DOHH2 (cell line): ENCODE data around the gene SELPLG.

Source experiments
- H3F3A ChIP-seq: fragments of 200-600 bp; sonication (generic), shearing (Covaris generic); 2 replicates; pipeline ENCODE4 v1.6.0; 2016; ENCODE audit warnings: antibody characterized with exemption, mild to moderate bottlenecking; ENCODE audit not compliant: control insufficient read depth, insufficient read depth
- H3K27ac ChIP-seq: fragments of 200-600 bp; sonication (generic); 2 replicates; pipeline ENCODE4 v1.5.1; 2014; ENCODE audit warnings: low read depth, mild to moderate bottlenecking, low read length, moderate library complexity
- H3K27me3 ChIP-seq: fragments of 200-600 bp; sonication (generic); 2 replicates; pipeline ENCODE4 v1.6.1; 2014; ENCODE audit warnings: mild to moderate bottlenecking, low read length, mixed read lengths; ENCODE audit not compliant: control insufficient read depth
- H3K36me3 ChIP-seq: fragments of 200-600 bp; sonication (generic); 2 replicates; pipeline ENCODE4 v1.6.1; 2014; ENCODE audit warnings: mild to moderate bottlenecking, low read length, moderate library complexity, mixed read lengths; ENCODE audit not compliant: control insufficient read depth
- H3K4me1 ChIP-seq: fragments of 200-600 bp; sonication (generic); 2 replicates; pipeline ENCODE4 v1.6.1; 2014; ENCODE audit warnings: mild to moderate bottlenecking, low read length, mixed read lengths; ENCODE audit not compliant: control insufficient read depth
- H3K4me2 ChIP-seq: fragments of 200-600 bp; sonication (generic); 2 replicates; pipeline ENCODE4 v1.6.0; 2014; ENCODE audit warnings: mild to moderate bottlenecking, low read length, moderate library complexity
- H3K4me3 ChIP-seq: fragments of 200-600 bp; sonication (generic); 2 replicates; pipeline ENCODE4 v1.5.1; 2014; ENCODE audit warnings: mild to moderate bottlenecking, low read length, mixed read lengths
- H3K79me2 ChIP-seq: fragments of 200-600 bp; sonication (generic); 2 replicates; pipeline ENCODE4 v1.6.1; 2014; ENCODE audit warnings: mild to moderate bottlenecking, low read length, mixed read lengths; ENCODE audit not compliant: control insufficient read depth
- H3K9me2 ChIP-seq: fragments of 200-600 bp; sonication (generic); replicated peaks from 2 replicates; pipeline ENCODE4 v1.6.1; 2014; ENCODE audit warnings: mild to moderate bottlenecking, low read length, mixed read lengths; ENCODE audit not compliant: control insufficient read depth
- H3K9me3 ChIP-seq: fragments of 200-600 bp; sonication (generic); 2 replicates; pipeline ENCODE4 v1.6.1; 2014; ENCODE audit warnings: antibody characterized with exemption, low read length, mixed read lengths; ENCODE audit not compliant: control insufficient read depth, insufficient read depth
- H4K20me1 ChIP-seq: fragments of 200-600 bp; sonication (generic); 2 replicates; pipeline ENCODE4 v1.6.0; 2014; ENCODE audit warnings: low read depth, mild to moderate bottlenecking, antibody characterized with exemption, low read length, moderate library complexity; ENCODE audit not compliant: control insufficient read depth, insufficient read depth
- CTCF ChIP-seq: fragments of 200-600 bp; sonication (generic); IDR thresholded peaks from one replicate; pipeline ENCODE4 v1.5.1; 2014; ENCODE audit warnings: antibody characterized with exemption, mild to moderate bottlenecking, low read depth, low read length; ENCODE audit not compliant: poor library complexity, severe bottlenecking
- EZH2phosphoT487 ChIP-seq: fragments of 200-600 bp; sonication (generic); IDR thresholded peaks from 2 replicates; pipeline ENCODE4 v1.6.1; 2017; ENCODE audit warnings: borderline replicate concordance, mild to moderate bottlenecking, antibody characterized with exemption, low read length, moderate library complexity, mixed read lengths

Gene SELPLG

DNA sequence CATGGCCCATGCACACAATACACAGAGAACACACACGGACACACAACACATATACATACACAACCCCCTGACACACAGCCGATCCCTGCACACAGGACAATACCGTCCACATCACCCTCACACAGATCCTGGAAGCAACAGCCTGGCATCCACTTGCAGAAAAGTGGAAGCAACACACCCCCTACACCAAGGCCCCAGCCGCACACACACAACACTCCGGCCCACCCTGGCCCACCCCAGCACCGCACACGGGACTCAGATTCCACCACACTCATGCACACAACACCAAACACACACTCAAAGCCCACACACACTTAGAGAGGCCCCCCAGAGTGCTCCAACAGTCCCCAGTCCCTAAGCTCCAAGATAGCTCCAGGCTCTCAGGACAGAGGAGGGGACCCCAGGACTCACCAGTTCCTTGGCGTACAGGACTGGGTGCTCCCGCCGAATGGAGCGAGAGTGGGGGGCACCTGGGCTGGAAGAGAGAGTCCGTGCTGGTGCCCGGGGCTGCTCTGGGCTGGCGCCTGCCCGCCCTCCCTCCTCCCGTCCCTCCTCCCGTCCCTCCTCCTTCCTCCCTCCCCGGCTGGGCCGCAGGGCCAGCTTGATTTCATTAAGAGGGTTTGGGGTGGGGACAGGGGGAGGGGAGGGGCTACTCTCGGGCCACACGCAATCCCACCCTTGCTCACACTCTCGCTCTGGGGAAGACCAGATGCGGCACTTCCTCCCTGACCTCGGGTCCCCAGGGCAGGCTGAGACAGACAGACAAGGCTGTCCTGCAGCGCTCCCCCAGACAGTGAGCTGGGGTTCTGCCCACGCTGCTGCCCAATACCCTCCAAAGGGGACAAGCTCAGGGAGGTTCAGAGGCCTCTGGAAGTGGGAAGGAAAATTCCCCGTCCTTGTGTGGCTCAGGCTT lies 35.9 kb downstream of the SELPLG start, which contains the start of gene TMEM119:
Gene TMEM119 (minus strand): TSS at position 526 of the 913 bp plus-strand sequence. CDS start 5,701 bp downstream, outside the sequence.
- Histone ChIP-seq H3K9me3 (no peaks in the 10 kb centered on the region), H3K27ac (no peak within 1 kb of the TSS), H4K20me1 (no peaks in the 10 kb centered on the region), H3K4me1 (no peaks in the 10 kb centered on the region), H3K9me2 (no peaks in the 10 kb centered on the region), H3K4me2 (no peak within 1 kb of the TSS), H3K4me3 (no peak within 1 kb of the TSS), H3K36me3 (no peaks in the 10 kb centered on the region), H3K79me2 (no peaks in the 10 kb centered on the region), H3F3A (no peaks in the 10 kb centered on the region), H3K27me3 (no peaks in the 10 kb centered on the region)
- TF ChIP-seq CTCF (no peak), EZH2phosphoT487 (no peak)

- Histone ChIP-seq H3K9me2 (no peaks in the 10 kb centered on the region), H3F3A (no peaks in the 10 kb centered on the region), H3K4me2 (no peak overlapping the region), H3K36me3 (no peaks in the 10 kb centered on the region), H3K4me3 (no peak overlapping the region), H3K4me1 (no peaks in the 10 kb centered on the region), H4K20me1 (no peaks in the 10 kb centered on the region), H3K27me3 (no peaks in the 10 kb centered on the region), H3K9me3 (no peaks in the 10 kb centered on the region), H3K79me2 (no peaks in the 10 kb centered on the region), H3K27ac (no peak overlapping the region)
- TF ChIP-seq EZH2phosphoT487 (no peak), CTCF (no peak)
Observed at GRCh38 chr12:108596854-108597558, 36.7 kb downstream of the SELPLG start.

- Histone ChIP-seq H3K4me3 (no peak overlapping the region), H3K79me2 (no peaks in the 10 kb centered on the region), H3K36me3 (no peaks in the 10 kb centered on the region), H3K9me3 (no peaks in the 10 kb centered on the region), H3K4me2 (no peak overlapping the region), H4K20me1 (no peaks in the 10 kb centered on the region), H3K27ac (no peak overlapping the region), H3F3A (no peaks in the 10 kb centered on the region), H3K27me3 (no peaks in the 10 kb centered on the region), H3K4me1 (no peaks in the 10 kb centered on the region), H3K9me2 (no peaks in the 10 kb centered on the region)
- TF ChIP-seq EZH2phosphoT487: no peak
- no peak for TF ChIP-seq CTCF
Observed at GRCh38 chr12:108595711-108596647, 37.7 kb downstream of the SELPLG start.
